H1 (cell line): Measurements from ENCODE around the gene NR2F2. TPM values are rescaled to one million over a fixed set of nuclear protein-coding genes. Genes with fewer than 3 reads are reported as not detected.

Experiments
- BCL11A ChIP-seq, 2 experiments: IDR thresholded peaks; one replicate each; pipeline ENCODE4 v1.6.1; 2011; ENCODE audit warnings: low read depth in 2 of 2, low read length in 2 of 2, mild to moderate bottlenecking in 2 of 2
- BRCA1 ChIP-seq: IDR thresholded peaks from 2 replicates; pipeline ENCODE4 v1.6.1; 2012; ENCODE audit warnings: low read depth, low read length, improper control_type of control experiment
- CBX8 ChIP-seq: fragments of 300-800, 300-1000 bp; sonication (generic); IDR thresholded peaks from 2 replicates; pipeline ENCODE4 v1.7.1; 2016; ENCODE audit warnings: low read depth, low read length, borderline replicate concordance
- CHD1 ChIP-seq: IDR thresholded peaks from 2 replicates; pipeline ENCODE4 v1.6.1; 2012; ENCODE audit warnings: low read depth, low read length, improper control_type of control experiment
- KDM1A ChIP-seq: fragments of 200-600, 300-600 bp; sonication (generic); IDR thresholded peaks from 2 replicates; pipeline ENCODE4 v1.7.1; 2016; ENCODE audit warnings: mild to moderate bottlenecking, low read length, borderline replicate concordance
- RAD21 ChIP-seq, 2 experiments: IDR thresholded peaks in 1 of 2; conservative IDR thresholded peaks in 1 of 2; 2 replicates each; pipeline ENCODE4 v1.6.1; 2011; ENCODE audit warnings: low read depth in 2 of 2, low read length in 2 of 2, improper control_type of control experiment in 1 of 2, inconsistent platforms in 1 of 2, mild to moderate bottlenecking in 1 of 2, moderate library complexity in 1 of 2
- SAP30 ChIP-seq: fragments of 300-600 bp; sonication (generic); IDR thresholded peaks from 2 replicates; pipeline ENCODE4 v1.7.1; 2012; ENCODE audit warnings: low read length, moderate library complexity, mild to moderate bottlenecking, inconsistent platforms; ENCODE audit not compliant: insufficient read depth, insufficient replicate concordance
- polyA plus RNA-seq, 7 experiments: library from polyadenylated mRNA; depleted of rRNA in 3 of 7; stranded (reverse) in 5 of 7; unstranded in 2 of 7; fragments of >200 nt in 5 of 7; fragments of 200-250 nt in 2 of 7; gene quantifications; 1 replicate in 5 of 7; 2 replicates in 1 of 7; 4 replicates in 1 of 7; pipeline versions ENCODE4 v1.2.1 to v1.2.3, GENCODE V29; 2011 to 2013; ENCODE audit warnings: missing spikeins in 2 of 7, mixed read lengths in 2 of 7
- total RNA-seq: library from RNA; stranded (reverse); fragmentation: NEBNext Ultra II Directional; extraction: Animal tissue kit (Norgen Biotek cat#: 25700); gene quantifications from 2 replicates; pipeline ENCODE4 v1.2.1, GENCODE V29; 2021

NR2F2 gene
- total and polyA plus RNA-seq, 2 of the 8 experiments (the other 6 are each of a cell fraction or from before 2014, with no cell fraction given): 0.03 TPM; not detected in 1

DNA sequence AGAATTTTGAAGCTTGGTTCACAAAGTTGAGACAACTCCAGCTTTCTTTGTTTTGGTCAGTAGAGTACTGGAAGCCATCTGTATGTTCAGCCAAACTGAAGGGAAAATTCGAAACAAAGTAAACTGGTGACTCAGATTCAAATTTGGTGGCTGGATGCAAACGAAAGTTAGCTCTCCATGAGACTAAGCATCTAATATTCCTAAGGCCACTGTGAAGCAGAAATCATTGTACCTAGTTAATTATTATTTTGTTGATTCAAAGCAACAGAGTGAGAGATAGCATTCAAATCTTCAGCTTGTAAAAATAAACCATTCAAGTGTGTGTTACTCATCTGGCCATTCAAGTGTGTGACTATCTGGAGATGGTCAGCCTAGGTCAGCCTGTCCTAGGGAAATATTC, 42.1 kb downstream of the NR2F2 start (continued):
- TF ChIP-seq SAP30: no peak
- no peak for TF ChIP-seq BCL11A (IDR thresholded peaks at IDR 0.05; ENCODE audit: low read depth in 2 of 2, low read length in 2 of 2)
- TF ChIP-seq CHD1: no peak
- no peak for TF ChIP-seq CBX8
- no peak for TF ChIP-seq KDM1A
- TF ChIP-seq RAD21 (IDR thresholded peaks at IDR 0.05 in 1 of 2, conservative IDR thresholded peaks at IDR 0.05 in 1 of 2; ENCODE audit: low read depth in 2 of 2, low read length in 2 of 2): no peak
- no peak for TF ChIP-seq BRCA1
